Measurements from ENCODE around the gene PPP2R5B. TPM values are rescaled to one million over a fixed set of nuclear protein-coding genes. Genes with fewer than 3 reads are reported as not detected.
A peak's percentile ranks its signal among the peaks of the same experiment; 100 is the strongest.

The PPP2R5B gene
- 18.6 and 35.5 TPM in 2 replicates for total RNA-seq (2011; cell fraction: chromatin; rRNA removed; ENCODE audit: low replicate concordance)
- total RNA-seq (2011; cell fraction: nucleolus; rRNA removed): 16.1 and 22.7 TPM in 2 replicates
- total RNA-seq (2011; cell fraction: nucleoplasm; rRNA removed): 17.8 and 18.6 TPM in 2 replicates
- 3.3 and 5.2 TPM in 2 replicates for total RNA-seq (2014; rRNA removed)
- 1.8 and 3.2 TPM in 2 replicates for total RNA-seq (2014; rRNA removed; fragmentation: Illumina TruSeq; extraction: Trizol)
- total RNA-seq (2015; rRNA removed; fragmentation: Illumina TruSeq; extraction: Trizol): 2.5 and 2.6 TPM in 2 replicates
- total RNA-seq (2021): 6.4 and 7.8 TPM in 2 replicates
- 7.3 and 11.1 TPM in 2 replicates for polyA plus RNA-seq (2011; rRNA removed)
- polyA plus RNA-seq (2011; cell fraction: cytosol; rRNA removed): 9.0 and 9.1 TPM in 2 replicates
- polyA plus RNA-seq (2011; cell fraction: nucleus; rRNA removed): 46.9 and 48.0 TPM in 2 replicates
- 5.8 and 10.7 TPM in 2 replicates for polyA plus RNA-seq (2012)
- polyA plus RNA-seq (2014; fragmentation: Illumina TruSeq; extraction: Trizol): 5.1 and 5.2 TPM in 2 replicates
- under 1 TPM; 0.10 to 0.13 TPM for polyA plus RNA-seq (2014; fragmentation: Nextera tagmentation; extraction: Ambion mirVana)
- polyA plus RNA-seq (2014; rRNA removed): 5.1 and 6.1 TPM in 2 replicates
- 3.4 and 4.0 TPM in 2 replicates for polyA minus RNA-seq (2011; rRNA and poly(A)+ RNA removed)
- 3.6 and 3.9 TPM in 2 replicates for polyA minus RNA-seq (2011; cell fraction: cytosol; rRNA and poly(A)+ RNA removed)
- 4.8 and 5.9 TPM in 2 replicates for polyA minus RNA-seq (2011; cell fraction: nucleus; rRNA and poly(A)+ RNA removed)
- percentile 47 among the genes with signal in this experiment for Bru-seq, nascent RNA
- BruChase-seq, experiment 1, labeled RNA remaining after a 2-hour chase: percentile 46 among the genes with signal in this experiment
- percentile 53 among the genes with signal in this experiment for BruChase-seq, experiment 2, labeled RNA remaining after a 6-hour chase
- long read RNA-seq, experiment 1, partial matches to known transcripts: 37 of 53 reads
- long read RNA-seq, experiment 1, other reads (novel, unspliced or antisense): 13 of 53 reads
- long read RNA-seq, experiment 2, partial matches to known transcripts: 5 of 15 reads
- long read RNA-seq, experiment 2, other reads (novel, unspliced or antisense): 6 of 15 reads
- long read RNA-seq, experiment 3, partial matches to known transcripts: 0 of 1 reads
- long read RNA-seq, experiment 3, other reads (novel, unspliced or antisense): 1 of 1 reads

DNA sequence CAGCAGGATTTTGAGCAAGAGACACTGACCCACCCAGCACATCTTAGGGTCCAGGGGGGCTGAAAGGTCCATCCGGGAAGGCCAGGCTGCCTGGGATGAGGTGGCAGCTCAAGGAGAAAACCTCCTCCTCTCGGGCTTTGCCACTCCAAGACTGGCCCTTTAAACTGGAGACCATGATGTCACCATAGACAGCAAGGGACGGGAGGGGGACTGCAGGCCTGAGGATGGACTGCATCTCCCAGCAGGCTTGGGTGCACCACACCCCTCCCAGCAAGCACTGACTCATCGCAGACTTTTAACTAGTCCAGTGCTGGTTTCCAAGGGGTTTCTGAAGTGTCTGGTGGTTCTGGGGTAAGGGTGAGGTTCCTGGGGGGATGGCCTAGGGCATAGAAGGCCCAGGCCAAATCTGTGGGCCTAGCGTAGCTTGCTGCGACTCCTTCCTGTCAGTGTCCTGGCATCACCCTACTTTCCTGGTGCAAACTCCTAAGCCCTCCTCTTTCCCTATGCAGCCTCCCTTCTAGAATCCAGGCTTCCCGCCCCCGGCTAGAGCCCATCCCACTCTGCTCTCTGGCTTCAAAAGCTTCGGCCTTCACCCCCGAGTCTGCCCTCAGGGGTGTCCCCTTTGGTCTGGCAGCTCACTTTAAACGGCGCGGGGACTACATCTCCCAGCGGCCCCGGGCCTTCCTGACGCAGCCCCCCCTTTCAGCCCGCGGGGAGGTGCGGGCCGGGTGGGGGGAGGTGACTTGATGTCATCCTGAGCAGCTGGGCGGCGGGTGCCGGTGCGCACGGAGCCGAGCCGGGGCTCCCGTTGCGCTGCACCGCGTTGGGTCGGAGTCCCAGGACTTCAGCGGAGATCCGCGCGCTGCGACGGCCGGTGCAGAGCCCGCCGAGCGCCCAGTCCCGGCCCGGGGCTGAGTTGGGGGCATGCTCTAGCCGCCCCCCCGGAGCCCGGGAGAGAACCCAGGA lies at the start of gene PPP2R5B:
PPP2R5B (plus strand) TSS at position 746 of the 966 bp plus-strand sequence. CDS start 1,046 bp downstream, outside the sequence.
- peak within 1 kb of the TSS; percentile 98 for H2AFZ ChIP-seq (ENCODE audit: low read depth, low read length)
- H3K79me2 ChIP-seq (ENCODE audit: control insufficient read depth, insufficient read depth, low read length): no peaks in the 10 kb centered on the region
- 4% methylated on average over 22 of the region's 47 CpGs for WGBS (ENCODE audit: insufficient coverage, low coverage, missing lambda C conversion rate)
- H3K9me3 ChIP-seq (replicated peaks; ENCODE audit: control insufficient read depth, insufficient read depth, low read depth, low read length): no peaks in the 10 kb centered on the region
- peak within 1 kb of the TSS; percentile 94 for H3K27ac ChIP-seq (ENCODE audit: extremely low read depth, low read depth, low read length)
- no peaks in the 10 kb centered on the region for H3K36me3 ChIP-seq (ENCODE audit: control insufficient read depth, insufficient read depth, low read length)
- no peaks in the 10 kb centered on the region for H3K9me1 ChIP-seq (ENCODE audit: control insufficient read depth, insufficient read depth, low read length)
- H3K4me2 ChIP-seq (ENCODE audit: insufficient read depth, low read length): peak within 1 kb of the TSS; percentile 94
- in situ Hi-C loops (cut with MboI): no loop called here
- CTCF ChIA-PET (ENCODE audit: low intra/inter-chr PET ratio): interaction anchor here (0.7 to 1.0 kb wide), 2 partner anchors 58 to 131 kb away, joined by 4 read pairs; no protein-coding TSS in a partner anchor
- intact Hi-C loops (cut with micrococcal nuclease): loop anchor here (2.0 kb wide), 1 partner anchor 73 kb away; the partner anchor contains the start of gene BATF2
- ATAC-seq (peak; percentile 98), FAIRE-seq (peak; percentile 100), DNase-seq (ENCODE audit: extremely low read depth in 1 of 4, low spot score in 3 of 4) (peak; percentile 94 to 95 (median 95))
- POLR2A ChIA-PET: interaction anchor here (0.7 to 2.6 kb wide), 8 partner anchors 8 to 575 kb away, joined by 3 to 14 read pairs (median 3); partner anchors contain the start of gene MALAT1
- H3K9ac ChIP-seq (ENCODE audit: insufficient read depth in 1 of 2, low read depth in 2 of 2, low read length in 2 of 2): peak within 1 kb of the TSS; percentile 87 to 96
- H3K4me1 ChIP-seq (replicated peaks in 1 of 2; ENCODE audit: control insufficient read depth in 2 of 2, insufficient read depth in 2 of 2, low read length in 2 of 2): peaks cover 14 to 41% of the 10 kb centered on the region in 2 experiments; a peak in 4 of 5 replicates
- BruUV-seq (replicated peaks): no TSS peak
- H4K20me1 ChIP-seq (replicated peaks; ENCODE audit: control insufficient read depth, insufficient read depth, low read length): no peaks in the 10 kb centered on the region
- H3K27me3 ChIP-seq (ENCODE audit: control insufficient read depth in 2 of 2, insufficient read depth in 2 of 2, low read length in 2 of 2): no peaks in the 10 kb centered on the region
- H3K4me3 ChIP-seq: peak within 1 kb of the TSS; percentile 60
- TF ChIP-seq, protein P1, sequence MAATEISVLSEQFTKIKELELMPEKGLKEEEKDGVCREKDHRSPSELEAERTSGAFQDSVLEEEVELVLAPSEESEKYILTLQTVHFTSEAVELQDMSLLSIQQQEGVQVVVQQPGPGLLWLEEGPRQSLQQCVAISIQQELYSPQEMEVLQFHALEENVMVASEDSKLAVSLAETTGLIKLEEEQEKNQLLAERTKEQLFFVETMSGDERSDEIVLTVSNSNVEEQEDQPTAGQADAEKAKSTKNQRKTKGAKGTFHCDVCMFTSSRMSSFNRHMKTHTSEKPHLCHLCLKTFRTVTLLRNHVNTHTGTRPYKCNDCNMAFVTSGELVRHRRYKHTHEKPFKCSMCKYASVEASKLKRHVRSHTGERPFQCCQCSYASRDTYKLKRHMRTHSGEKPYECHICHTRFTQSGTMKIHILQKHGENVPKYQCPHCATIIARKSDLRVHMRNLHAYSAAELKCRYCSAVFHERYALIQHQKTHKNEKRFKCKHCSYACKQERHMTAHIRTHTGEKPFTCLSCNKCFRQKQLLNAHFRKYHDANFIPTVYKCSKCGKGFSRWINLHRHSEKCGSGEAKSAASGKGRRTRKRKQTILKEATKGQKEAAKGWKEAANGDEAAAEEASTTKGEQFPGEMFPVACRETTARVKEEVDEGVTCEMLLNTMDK (IDR thresholded peaks at IDR 0.05; ENCODE audit: borderline replicate concordance, insufficient read depth, low read depth, low read length, poor library complexity, severe bottlenecking): peak; percentile 7
- TF ChIP-seq SMARCE1 (IDR thresholded peaks at IDR 0.05) (peak; percentile 43), ZNF217 (CRISPR knock-in tag; IDR thresholded peaks at IDR 0.05) (no peak), ZNF324 (CRISPR knock-in tag; IDR thresholded peaks at IDR 0.05) (no peak; the same call in 1 of the 2 replicates)
